Right lobe of liver (tissue), 6 donors: ENCODE results near the gene SH3BP4. TPM values are rescaled to one million over a fixed set of nuclear protein-coding genes. Genes with fewer than 3 reads are reported as not detected.

Experiments
- ATAC-seq, 4 donors: fragments of 200-7000 bp; cut with Tn5 transposase; one replicate each; pipeline ENCODE4 v1.9.1; 2020; ENCODE audit warnings: mild to moderate bottlenecking in 4 of 4, moderate library complexity in 4 of 4
- DNase-seq, 3 donors: peaks; one replicate each; pipeline ENCODE4 v3.0.0-alpha.2; 2020
- H3K27ac ChIP-seq, 3 donors: fragments of 200-600 bp; one replicate each; pipeline ENCODE4 v1.8.0; 2022
- H3K27me3 ChIP-seq, 2 donors: fragments of 200-600 bp; one replicate each; pipeline ENCODE4 v1.8.0; 2022
- H3K36me3 ChIP-seq, 4 donors: fragments of 200-600 bp; sonication (generic) in 1 of 4; one replicate each; pipeline versions ENCODE4 v1.5.1 to v1.8.0; 2017 to 2022; ENCODE audit warnings: control low read depth in 1 of 4
- H3K4me1 ChIP-seq, 4 donors: fragments of 200-600 bp; sonication (generic) in 1 of 4; one replicate each; pipeline versions ENCODE4 v1.5.1 to v1.8.0; 2017 to 2022; ENCODE audit warnings: control low read depth in 1 of 4
- H3K4me3 ChIP-seq, 3 donors: fragments of 200-600 bp; one replicate each; pipeline ENCODE4 v1.8.0; 2022
- H3K9me3 ChIP-seq, 4 donors: fragments of 200-600 bp; sonication (generic) in 1 of 4; one replicate each; pipeline versions ENCODE4 v1.5.1 to v1.8.0; 2017 to 2022; ENCODE audit warnings: control low read depth in 1 of 4
- POLR2A ChIP-seq: fragments of 450-650 bp; IDR thresholded peaks from one replicate; pipeline ENCODE4 v1.6.1; 2017; ENCODE audit warnings: antibody characterized with exemption, mild to moderate bottlenecking
- WGBS: methylation state at CpG from one replicate; pipeline ENCODE4 v1.1.6; 2018; ENCODE audit warnings: low coverage, low lambda C conversion rate; ENCODE audit not compliant: insufficient coverage; ENCODE audit errors: missing lambda C conversion rate; 5-methylcytosine and 5-hydroxymethylcytosine counted together
- intact Hi-C, 2 donors: fragments of 100-400 bp; cut with DNase I; formaldehyde crosslinking; loops; one replicate each; pipeline versions ENCODE4 v1.11.2 to v1.14.1; 2022
- total RNA-seq, 6 experiments: library from RNA; depleted of rRNA in 2 of 6; stranded (reverse); fragments of >200 nt in 2 of 6; fragmentation: NEBNext Ultra II Directional in 3 of 6; extraction: Animal tissue kit (Norgen Biotek cat#: 25700) in 3 of 6; gene quantifications; one replicate each; pipeline versions ENCODE4 v1.1.0 to v1.2.4, GENCODE V29; 2016 to 2023
- TF ChIP-seq, protein P1 (sequence below), 4 donors: fragments of 200-600 bp in 3 of 4; fragments of 450-650 bp in 1 of 4; IDR thresholded peaks; one replicate each; pipeline versions ENCODE4 v1.5.1 to v1.8.0; 2016 to 2022; ENCODE audit warnings: antibody characterized with exemption in 4 of 4, mild to moderate bottlenecking in 2 of 4
- donor health status: DM: no; HTN: yes; CAD: no.
- donor health status: DM: no; HTN: no; CAD: no.
- donor health status: DM: no; HTN: no; CAD: no.
- donor health status: DM: no; HTN: yes; CAD: no.
- donor health status: DM: no; HTN: yes; CAD: no.

Gene SH3BP4
- total RNA-seq, 6 experiments from 2014 or later: 18.8 to 30.4 (median 26.3) TPM

DNA sequence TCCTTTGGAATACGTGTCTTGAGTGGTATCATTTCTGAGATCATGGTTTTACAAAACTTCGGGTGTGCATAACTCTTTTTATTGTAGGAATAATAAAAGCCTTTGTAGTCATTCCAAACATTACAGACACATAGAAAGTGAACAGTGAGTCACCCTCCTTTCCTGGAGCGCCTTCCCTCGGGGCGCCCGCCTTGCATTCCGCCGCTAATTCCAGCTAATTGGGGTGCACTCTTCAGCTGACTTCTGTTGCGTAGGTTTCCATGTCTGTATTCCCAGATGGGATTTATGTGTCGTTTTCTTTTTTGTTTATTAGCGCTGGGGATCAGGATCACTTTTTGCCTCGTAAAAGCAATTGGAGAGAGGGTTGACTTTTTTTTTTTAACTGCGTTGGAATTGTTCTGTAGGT, 18.7 kb downstream of the SH3BP4 start:
- H3K4me1 ChIP-seq: peaks cover 0 to 4% (median 0%) of the 10 kb centered on the region in 4 donors
- H3K27ac ChIP-seq: no peak overlapping the region
- no peaks in the 10 kb centered on the region for H3K36me3 ChIP-seq
- intact Hi-C loops: no loop called here
- 96% methylated on average over 9 of the region's 13 CpGs for WGBS
- TF ChIP-seq, protein P1, sequence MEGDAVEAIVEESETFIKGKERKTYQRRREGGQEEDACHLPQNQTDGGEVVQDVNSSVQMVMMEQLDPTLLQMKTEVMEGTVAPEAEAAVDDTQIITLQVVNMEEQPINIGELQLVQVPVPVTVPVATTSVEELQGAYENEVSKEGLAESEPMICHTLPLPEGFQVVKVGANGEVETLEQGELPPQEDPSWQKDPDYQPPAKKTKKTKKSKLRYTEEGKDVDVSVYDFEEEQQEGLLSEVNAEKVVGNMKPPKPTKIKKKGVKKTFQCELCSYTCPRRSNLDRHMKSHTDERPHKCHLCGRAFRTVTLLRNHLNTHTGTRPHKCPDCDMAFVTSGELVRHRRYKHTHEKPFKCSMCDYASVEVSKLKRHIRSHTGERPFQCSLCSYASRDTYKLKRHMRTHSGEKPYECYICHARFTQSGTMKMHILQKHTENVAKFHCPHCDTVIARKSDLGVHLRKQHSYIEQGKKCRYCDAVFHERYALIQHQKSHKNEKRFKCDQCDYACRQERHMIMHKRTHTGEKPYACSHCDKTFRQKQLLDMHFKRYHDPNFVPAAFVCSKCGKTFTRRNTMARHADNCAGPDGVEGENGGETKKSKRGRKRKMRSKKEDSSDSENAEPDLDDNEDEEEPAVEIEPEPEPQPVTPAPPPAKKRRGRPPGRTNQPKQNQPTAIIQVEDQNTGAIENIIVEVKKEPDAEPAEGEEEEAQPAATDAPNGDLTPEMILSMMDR (IDR thresholded peaks at IDR 0.05): no peak
- TF ChIP-seq POLR2A: no peak
- DNase-seq (no peak), ATAC-seq (no peak)
- H3K9me3 ChIP-seq: no peaks in the 10 kb centered on the region
- no peaks in the 10 kb centered on the region for H3K27me3 ChIP-seq
- H3K4me3 ChIP-seq: no peak overlapping the region

DNA sequence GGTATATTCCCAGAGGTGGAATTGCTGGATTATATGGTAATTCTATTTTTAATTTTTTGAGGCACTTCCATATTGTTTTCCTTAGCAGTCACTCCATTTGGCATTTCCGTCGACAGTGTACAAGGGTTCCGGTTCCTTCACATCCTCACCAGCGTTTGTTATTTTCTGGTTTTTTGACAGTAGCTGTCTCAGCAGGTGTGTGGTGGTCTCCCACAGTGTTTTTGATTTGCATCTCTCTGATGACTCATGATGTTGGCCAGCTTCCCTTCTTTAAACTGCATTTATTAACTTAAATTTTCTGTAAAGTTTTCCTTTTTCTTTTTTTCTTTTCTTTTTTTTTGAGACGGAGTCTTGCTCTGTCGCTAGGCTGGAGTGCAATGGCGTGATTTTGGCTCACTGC, 19.7 kb downstream of the SH3BP4 start:
- intact Hi-C loops: no loop called here
- Histone ChIP-seq H3K9me3 (no peaks in the 10 kb centered on the region), H3K36me3 (no peaks in the 10 kb centered on the region), H3K4me1 (peaks cover 0 to 14% (median 3%) of the 10 kb centered on the region in 4 donors), H3K27me3 (no peaks in the 10 kb centered on the region), H3K4me3 (no peak overlapping the region), H3K27ac (no peak overlapping the region)
- TF ChIP-seq POLR2A: no peak
- 84% methylated on average over 7 of the region's 7 CpGs for WGBS
- no peak for DNase-seq
- no peak for ATAC-seq

DNA sequence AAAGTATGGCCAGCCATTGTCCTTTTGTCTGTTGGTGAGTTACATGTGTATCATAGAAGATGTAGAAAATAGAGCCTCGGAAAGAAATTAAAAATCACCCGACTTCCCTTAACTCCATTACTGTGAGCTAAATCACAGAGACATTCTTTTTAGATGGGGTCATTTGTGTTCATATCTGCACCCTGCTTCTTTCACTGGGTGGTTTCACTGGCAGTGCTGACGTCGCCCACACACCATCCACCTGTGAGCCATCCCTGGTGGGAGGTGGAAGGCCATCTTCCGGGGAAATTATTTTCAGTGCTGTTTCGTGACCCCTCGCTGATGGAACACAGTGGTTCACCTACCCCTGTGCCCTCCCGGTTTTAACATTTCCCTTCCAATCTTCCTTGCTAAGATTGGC, 21.2 kb downstream of the SH3BP4 start:
- H3K27me3 ChIP-seq: no peaks in the 10 kb centered on the region
- no peaks in the 10 kb centered on the region for H3K9me3 ChIP-seq
- no peak overlapping the region for H3K4me3 ChIP-seq
- peak in 1 of 4 donors; percentile 18 for ATAC-seq
- 74% methylated on average over 3 of the region's 8 CpGs for WGBS
- H3K4me1 ChIP-seq: peaks cover 0 to 24% (median 5%) of the 10 kb centered on the region in 4 donors
- DNase-seq: no peak
- intact Hi-C loops: no loop called here
- H3K36me3 ChIP-seq: no peaks in the 10 kb centered on the region
- TF ChIP-seq, protein P1 (IDR thresholded peaks at IDR 0.05): no peak
- no peak for TF ChIP-seq POLR2A
- no peak overlapping the region for H3K27ac ChIP-seq

DNA sequence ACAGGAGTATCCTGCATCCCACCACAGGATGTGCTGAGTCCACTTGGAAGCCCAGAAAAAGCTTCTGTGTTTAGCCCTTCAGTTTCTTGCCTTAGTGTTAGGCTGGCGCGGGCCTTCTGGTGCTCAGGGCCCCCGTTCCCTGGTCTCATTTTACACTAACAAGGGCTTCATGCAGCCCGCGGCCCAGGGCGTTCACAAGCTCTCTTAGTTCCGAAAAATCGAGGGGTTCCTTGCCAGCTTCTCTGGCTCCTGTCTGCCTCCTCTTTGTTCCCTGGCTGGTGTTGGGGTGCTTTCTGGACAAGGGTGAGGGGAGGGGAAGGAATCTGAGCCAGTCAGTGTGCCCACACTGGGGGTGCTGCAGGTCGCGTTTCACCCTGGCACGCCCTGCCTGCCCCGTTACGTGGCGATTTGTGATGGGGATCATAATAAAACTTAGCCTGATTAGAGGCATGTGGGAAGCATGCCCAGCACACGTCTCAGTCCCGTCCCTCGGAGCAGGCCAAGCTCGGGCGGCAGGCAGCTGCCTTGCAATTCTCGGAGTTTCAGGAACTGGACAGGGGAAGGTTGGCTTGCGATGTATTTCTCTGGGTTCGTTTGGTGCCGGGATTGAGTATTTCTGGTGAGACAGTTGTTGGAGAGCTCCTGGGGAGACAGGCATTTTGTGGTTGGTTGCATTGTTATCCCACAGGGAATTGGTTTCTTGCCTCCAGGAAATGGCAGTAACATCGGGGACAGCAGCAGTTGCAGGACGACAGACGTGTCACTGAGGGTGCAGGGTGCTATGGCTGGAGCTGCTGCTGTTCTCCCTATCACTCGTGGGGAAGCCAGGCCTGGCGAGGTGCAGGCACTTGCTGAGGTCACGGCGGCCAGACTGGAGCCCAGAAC, 22.9 kb downstream of the SH3BP4 start:
- DNase-seq (no peak), ATAC-seq (peak in 2 of 4 donors; percentile 39 to 42)
- H3K27me3 ChIP-seq: no peaks in the 10 kb centered on the region
- no peak overlapping the region for H3K27ac ChIP-seq
- H3K9me3 ChIP-seq: no peaks in the 10 kb centered on the region
- H3K4me1 ChIP-seq: peaks cover 0 to 36% (median 10%) of the 10 kb centered on the region in 4 donors
- no peak overlapping the region for H3K4me3 ChIP-seq
- intact Hi-C loops: no loop called here
- TF ChIP-seq, protein P1 (IDR thresholded peaks at IDR 0.05): no peak
- TF ChIP-seq POLR2A: no peak
- 73% methylated on average over 10 of the region's 30 CpGs for WGBS
- H3K36me3 ChIP-seq: no peaks in the 10 kb centered on the region

DNA sequence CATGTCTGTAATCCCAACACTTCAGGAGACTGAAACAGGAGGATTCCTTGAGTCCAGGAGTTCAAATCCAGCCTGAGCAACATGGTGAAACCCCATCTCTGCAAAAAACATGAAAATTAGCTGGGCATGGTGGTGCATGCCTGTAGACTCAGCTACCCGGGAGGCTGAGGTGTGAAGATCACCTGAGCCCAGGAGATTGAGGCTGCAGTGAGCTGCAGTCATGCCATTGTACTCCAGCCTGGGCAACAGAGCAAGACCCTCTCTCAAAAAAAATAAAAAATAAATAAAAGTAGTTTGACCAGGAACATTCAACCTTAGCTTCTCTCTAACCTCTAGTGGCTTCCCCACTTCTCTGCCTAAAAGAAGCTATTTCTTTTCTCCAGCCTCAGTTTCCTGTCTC, 23.8 kb downstream of the SH3BP4 start:
- no peak for DNase-seq
- Histone ChIP-seq H3K36me3 (no peaks in the 10 kb centered on the region), H3K4me3 (no peak overlapping the region), H3K4me1 (peaks cover 0 to 44% (median 14%) of the 10 kb centered on the region in 4 donors), H3K27ac (no peak overlapping the region), H3K27me3 (no peaks in the 10 kb centered on the region), H3K9me3 (no peaks in the 10 kb centered on the region)
- no peak for ATAC-seq
- 57% methylated on average over 1 of the region's 1 CpG for WGBS
- intact Hi-C loops: no loop called here
- TF ChIP-seq, protein P1 (IDR thresholded peaks at IDR 0.05): no peak
- TF ChIP-seq POLR2A: no peak
